ENCODE results near the gene DNAJC22. TPM values are rescaled to one million over a fixed set of nuclear protein-coding genes. Genes with fewer than 3 reads are reported as not detected.

DNAJC22 gene
- total RNA-seq, 4 donors from 2014 or later, result 1.8 TPM; not detected in 3

GRCh38 chr12:49328816-49329215 is 17.9 kb upstream of the DNAJC22 start:
- TF ChIP-seq, protein P1, sequence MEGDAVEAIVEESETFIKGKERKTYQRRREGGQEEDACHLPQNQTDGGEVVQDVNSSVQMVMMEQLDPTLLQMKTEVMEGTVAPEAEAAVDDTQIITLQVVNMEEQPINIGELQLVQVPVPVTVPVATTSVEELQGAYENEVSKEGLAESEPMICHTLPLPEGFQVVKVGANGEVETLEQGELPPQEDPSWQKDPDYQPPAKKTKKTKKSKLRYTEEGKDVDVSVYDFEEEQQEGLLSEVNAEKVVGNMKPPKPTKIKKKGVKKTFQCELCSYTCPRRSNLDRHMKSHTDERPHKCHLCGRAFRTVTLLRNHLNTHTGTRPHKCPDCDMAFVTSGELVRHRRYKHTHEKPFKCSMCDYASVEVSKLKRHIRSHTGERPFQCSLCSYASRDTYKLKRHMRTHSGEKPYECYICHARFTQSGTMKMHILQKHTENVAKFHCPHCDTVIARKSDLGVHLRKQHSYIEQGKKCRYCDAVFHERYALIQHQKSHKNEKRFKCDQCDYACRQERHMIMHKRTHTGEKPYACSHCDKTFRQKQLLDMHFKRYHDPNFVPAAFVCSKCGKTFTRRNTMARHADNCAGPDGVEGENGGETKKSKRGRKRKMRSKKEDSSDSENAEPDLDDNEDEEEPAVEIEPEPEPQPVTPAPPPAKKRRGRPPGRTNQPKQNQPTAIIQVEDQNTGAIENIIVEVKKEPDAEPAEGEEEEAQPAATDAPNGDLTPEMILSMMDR (IDR thresholded peaks at IDR 0.05; ENCODE audit: low read depth), result no peak

- TF ChIP-seq, protein P1 (IDR thresholded peaks at IDR 0.05; ENCODE audit: low read depth), result no peak
Measured at GRCh38 chr12:49330032-49330619, 16.6 kb upstream of the DNAJC22 start.

DNA sequence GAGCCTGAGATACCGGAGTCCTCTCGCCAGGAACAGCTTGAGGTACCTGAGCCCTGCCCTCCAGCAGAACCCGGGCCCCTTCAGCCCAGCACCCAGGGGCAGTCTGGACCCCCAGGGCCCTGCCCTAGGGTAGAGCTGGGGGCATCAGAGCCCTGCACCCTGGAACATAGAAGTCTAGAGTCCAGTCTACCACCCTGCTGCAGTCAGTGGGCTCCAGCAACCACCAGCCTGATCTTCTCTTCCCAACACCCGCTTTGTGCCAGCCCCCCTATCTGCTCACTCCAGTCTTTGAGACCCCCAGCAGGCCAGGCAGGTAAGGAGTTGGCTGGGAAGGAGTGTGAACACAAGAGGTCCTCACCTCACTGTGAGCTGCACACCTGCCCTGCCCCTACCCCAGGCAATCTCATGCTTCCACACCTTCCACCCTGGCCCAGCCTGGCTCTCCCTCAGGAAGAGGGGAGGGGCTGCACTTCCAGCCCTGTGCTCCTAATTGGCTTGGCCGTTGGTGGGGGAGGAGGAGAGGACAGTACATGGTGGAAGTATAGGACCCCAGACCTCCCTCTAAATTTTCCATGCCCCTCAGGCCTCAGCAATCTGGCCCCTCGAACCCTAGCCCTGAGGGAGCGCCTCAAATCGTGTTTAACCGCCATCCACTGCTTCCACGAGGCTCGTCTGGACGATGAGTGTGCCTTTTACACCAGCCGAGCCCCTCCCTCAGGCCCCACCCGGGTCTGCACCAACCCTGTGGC is 15.9 kb upstream of the DNAJC22 start:
- TF ChIP-seq, protein P1 (IDR thresholded peaks at IDR 0.05; ENCODE audit: low read depth), result no peak

GRCh38 chr12:49331380-49332222 is 15.1 kb upstream of the DNAJC22 start:
- TF ChIP-seq, protein P1 (IDR thresholded peaks at IDR 0.05; ENCODE audit: low read depth), result no peak

DNA sequence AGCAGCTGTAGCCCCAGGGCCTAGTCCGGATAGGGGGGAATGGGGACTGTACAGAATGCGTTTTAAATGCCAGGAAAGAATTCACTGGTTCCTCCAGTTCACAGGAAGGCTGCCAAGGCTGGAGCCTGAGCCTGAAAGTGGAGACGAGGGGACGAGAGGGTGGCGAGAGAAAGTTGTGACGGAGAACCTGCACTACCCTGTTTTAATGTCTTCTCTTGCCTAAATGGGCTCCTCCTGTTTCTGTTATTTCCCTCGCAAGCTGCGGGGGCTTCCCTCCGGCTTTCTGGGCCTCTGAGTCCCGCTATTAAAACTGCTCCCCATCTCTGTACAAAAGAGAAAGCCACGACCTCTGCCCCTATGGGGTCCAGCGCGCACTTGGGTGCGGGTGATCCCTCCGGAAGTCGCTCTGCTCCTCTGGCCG is 14.2 kb upstream of the DNAJC22 start:
- TF ChIP-seq, protein P1 (IDR thresholded peaks at IDR 0.05; ENCODE audit: low read depth), result no peak

DNA sequence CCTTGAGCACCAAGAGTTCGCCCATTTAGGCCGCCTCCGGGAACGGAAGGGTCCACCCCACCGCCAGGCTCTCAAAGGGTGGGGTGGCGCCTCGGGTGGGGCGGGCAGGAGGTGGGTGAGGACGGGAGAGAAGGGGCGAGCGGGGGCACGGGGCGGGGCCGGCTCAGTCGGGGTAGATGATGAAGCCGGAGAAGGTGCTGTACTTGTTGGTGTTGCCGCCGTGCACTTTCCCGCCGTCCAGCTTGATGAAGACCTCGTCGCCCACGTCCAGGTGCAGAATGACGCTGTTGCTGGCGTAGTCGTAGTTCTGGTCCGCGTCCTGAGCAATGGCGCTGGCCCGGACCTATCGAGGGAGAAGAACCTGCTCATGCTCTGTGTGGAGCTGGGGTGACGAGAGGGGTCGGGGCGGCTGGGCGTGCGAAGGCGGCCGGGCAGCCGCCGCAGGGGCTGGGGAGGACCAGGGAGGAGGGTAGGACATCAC is 13.8 kb upstream of the DNAJC22 start:
- TF ChIP-seq, protein P1 (IDR thresholded peaks at IDR 0.05; ENCODE audit: low read depth), result no peak

- TF ChIP-seq, protein P1 (IDR thresholded peaks at IDR 0.05; ENCODE audit: low read depth), result no peak
Measured at GRCh38 chr12:49334226-49334625, 12.5 kb upstream of the DNAJC22 start.

Measured in subcutaneous adipose tissue (tissue), 4 donors.